HepG2 (cell line): ENCODE data around the gene NSMF. TPM values are rescaled to one million over a fixed set of nuclear protein-coding genes. Genes with fewer than 3 reads are reported as not detected.

ENCODE experiments used
- GATAD1 ChIP-seq: IDR thresholded peaks from 2 replicates; pipeline ENCODE4 v1.6.1; 2016; ENCODE audit warnings: missing genetic modification reagents, missing compliant biosample characterization
- IRX3 ChIP-seq: sonication (generic); formaldehyde crosslinking; IDR thresholded peaks from 2 replicates; pipeline ENCODE4 v1.8.1; 2023; ENCODE audit warnings: mild to moderate bottlenecking, low read depth, missing genetic modification reagents, borderline replicate concordance
- RORA ChIP-seq: sonication (generic); formaldehyde crosslinking; IDR thresholded peaks from 2 replicates; pipeline ENCODE4 v1.5.0; 2020; ENCODE audit warnings: mild to moderate bottlenecking, missing genetic modification reagents, moderate library complexity
- SMAD9 ChIP-seq: sonication (generic); formaldehyde crosslinking; IDR thresholded peaks from 2 replicates; pipeline ENCODE4 v1.5.1; 2020; ENCODE audit warnings: mild to moderate bottlenecking, missing genetic modification reagents
- SNRNP70 ChIP-seq: fragments of 200-400 bp; formaldehyde crosslinking; IDR thresholded peaks from 2 replicates; pipeline ENCODE4 v1.6.1; 2017; ENCODE audit warnings: mild to moderate bottlenecking, low read depth, low read length, moderate library complexity
- ZNF431 ChIP-seq: sonication (generic); formaldehyde crosslinking; IDR thresholded peaks from 2 replicates; pipeline ENCODE4 v1.9.0; 2022; ENCODE audit warnings: missing genetic modification reagents, low read depth, mild to moderate bottlenecking, borderline replicate concordance
- ZNF468 ChIP-seq: sonication (generic); formaldehyde crosslinking; IDR thresholded peaks from 2 replicates; pipeline ENCODE4 v1.8.0; 2022; ENCODE audit warnings: mild to moderate bottlenecking, moderate library complexity, missing genetic modification reagents
- polyA plus RNA-seq, 8 experiments: library from polyadenylated mRNA; depleted of rRNA in 3 of 8; stranded (reverse) in 7 of 8; unstranded in 1 of 8; fragments of >200 nt; fragmentation: Illumina TruSeq in 4 of 8; extraction: Trizol in 4 of 8; gene quantifications; 2 replicates each; pipeline versions ENCODE4 v1.2.1 to v1.2.3, GENCODE V29; 2011 to 2016; ENCODE audit warnings: low read depth in 4 of 8, missing spikeins in 1 of 8, mixed read lengths in 1 of 8; ENCODE audit not compliant: insufficient read depth in 1 of 8
- total RNA-seq, 5 experiments: library from RNA; depleted of rRNA; stranded (reverse); fragments of >200 nt; fragmentation: Illumina TruSeq; extraction: Trizol; gene quantifications; 2 replicates each; pipeline ENCODE4 v1.2.3, GENCODE V29; 2016; ENCODE audit warnings: low read depth in 1 of 5
- TF ChIP-seq, protein P1 (sequence below): sonication (generic); formaldehyde crosslinking; IDR thresholded peaks from 2 replicates; pipeline ENCODE4 v1.9.0; 2021; ENCODE audit warnings: missing genetic modification reagents, mild to moderate bottlenecking, borderline replicate concordance
- TF ChIP-seq, protein P2 (sequence below): IDR thresholded peaks from 2 replicates; pipeline ENCODE4 v1.4.0; 2020; ENCODE audit warnings: mild to moderate bottlenecking, missing genetic modification reagents
- TF ChIP-seq, protein P3 (sequence below): sonication (generic); formaldehyde crosslinking; IDR thresholded peaks from 2 replicates; pipeline ENCODE4 v1.5.0; 2020; ENCODE audit warnings: mild to moderate bottlenecking, missing genetic modification reagents, borderline replicate concordance
- TF ChIP-seq, protein P4 (sequence below): sonication (generic); formaldehyde crosslinking; IDR thresholded peaks from 2 replicates; pipeline ENCODE4 v1.8.1; 2023; ENCODE audit warnings: missing genetic modification reagents, inconsistent platforms, borderline replicate concordance
- TF ChIP-seq, protein P5 (sequence below): sonication (generic); formaldehyde crosslinking; IDR thresholded peaks from 2 replicates; pipeline ENCODE4 v1.4.0; 2020; ENCODE audit warnings: missing genetic modification reagents, borderline replicate concordance
- TF ChIP-seq, protein P6 (sequence below): sonication (generic); formaldehyde crosslinking; conservative IDR thresholded peaks from 2 replicates; pipeline ENCODE4 v1.4.0; 2020; ENCODE audit warnings: missing genetic modification reagents

NSMF gene
- total and polyA plus RNA-seq, 2 of the 13 experiments (the other 11 are each of a cell fraction or from before 2014, with no cell fraction given) = 44.3 to 183 TPM

DNA sequence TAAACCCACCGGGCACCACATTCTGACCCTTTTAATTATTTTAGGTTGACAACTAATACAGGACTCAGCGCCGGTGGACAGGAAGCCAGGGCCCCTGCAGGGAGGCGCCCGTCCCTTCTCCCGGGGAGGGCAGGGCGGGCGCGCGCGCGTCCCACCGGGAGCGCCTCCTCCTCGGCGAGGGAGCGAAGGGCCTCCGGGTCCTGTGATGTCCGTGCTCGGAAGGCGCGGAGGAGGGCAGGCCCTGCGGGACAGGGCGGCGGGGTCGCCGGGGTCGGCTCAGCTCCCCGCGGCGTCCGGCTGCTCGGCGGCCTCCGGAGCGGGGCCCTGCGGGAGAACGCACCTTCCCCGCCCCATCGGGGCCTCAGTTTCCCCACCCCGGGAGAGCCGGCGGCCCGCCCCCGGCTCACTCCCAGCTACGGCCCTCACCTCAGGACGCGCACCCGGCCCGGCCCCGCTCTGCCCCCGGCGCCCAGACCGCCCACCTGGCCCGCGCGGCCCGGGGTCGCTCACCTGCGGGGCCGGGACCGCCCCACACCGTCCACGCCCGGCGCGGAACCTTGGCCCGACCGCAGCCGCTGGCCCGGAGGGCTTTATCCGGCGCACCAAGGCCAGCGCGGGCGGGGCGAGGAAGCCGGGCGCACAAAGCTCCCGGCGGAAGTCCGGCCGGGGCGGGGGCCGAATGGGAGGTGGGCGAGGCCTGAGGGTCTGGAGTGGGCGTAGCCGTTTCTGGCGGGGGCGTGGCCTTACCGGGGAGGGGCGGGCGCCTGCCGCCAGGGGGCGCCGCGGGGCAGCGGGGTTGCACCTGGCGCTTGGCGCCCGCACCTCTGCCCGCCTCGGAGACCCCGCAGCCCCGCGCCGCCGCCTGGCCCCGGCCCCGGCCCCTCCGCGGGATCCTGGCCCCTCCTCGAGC is 36.3 kb downstream of the NSMF start, which contains the start of the genes EXD3 and NOXA1 (continued):
- TF ChIP-seq, protein P1, sequence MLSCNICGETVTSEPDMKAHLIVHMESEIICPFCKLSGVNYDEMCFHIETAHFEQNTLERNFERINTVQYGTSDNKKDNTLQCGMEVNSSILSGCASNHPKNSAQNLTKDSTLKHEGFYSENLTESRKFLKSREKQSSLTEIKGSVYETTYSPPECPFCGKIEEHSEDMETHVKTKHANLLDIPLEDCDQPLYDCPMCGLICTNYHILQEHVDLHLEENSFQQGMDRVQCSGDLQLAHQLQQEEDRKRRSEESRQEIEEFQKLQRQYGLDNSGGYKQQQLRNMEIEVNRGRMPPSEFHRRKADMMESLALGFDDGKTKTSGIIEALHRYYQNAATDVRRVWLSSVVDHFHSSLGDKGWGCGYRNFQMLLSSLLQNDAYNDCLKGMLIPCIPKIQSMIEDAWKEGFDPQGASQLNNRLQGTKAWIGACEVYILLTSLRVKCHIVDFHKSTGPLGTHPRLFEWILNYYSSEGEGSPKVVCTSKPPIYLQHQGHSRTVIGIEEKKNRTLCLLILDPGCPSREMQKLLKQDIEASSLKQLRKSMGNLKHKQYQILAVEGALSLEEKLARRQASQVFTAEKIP = no peak
- TF ChIP-seq, protein P2, sequence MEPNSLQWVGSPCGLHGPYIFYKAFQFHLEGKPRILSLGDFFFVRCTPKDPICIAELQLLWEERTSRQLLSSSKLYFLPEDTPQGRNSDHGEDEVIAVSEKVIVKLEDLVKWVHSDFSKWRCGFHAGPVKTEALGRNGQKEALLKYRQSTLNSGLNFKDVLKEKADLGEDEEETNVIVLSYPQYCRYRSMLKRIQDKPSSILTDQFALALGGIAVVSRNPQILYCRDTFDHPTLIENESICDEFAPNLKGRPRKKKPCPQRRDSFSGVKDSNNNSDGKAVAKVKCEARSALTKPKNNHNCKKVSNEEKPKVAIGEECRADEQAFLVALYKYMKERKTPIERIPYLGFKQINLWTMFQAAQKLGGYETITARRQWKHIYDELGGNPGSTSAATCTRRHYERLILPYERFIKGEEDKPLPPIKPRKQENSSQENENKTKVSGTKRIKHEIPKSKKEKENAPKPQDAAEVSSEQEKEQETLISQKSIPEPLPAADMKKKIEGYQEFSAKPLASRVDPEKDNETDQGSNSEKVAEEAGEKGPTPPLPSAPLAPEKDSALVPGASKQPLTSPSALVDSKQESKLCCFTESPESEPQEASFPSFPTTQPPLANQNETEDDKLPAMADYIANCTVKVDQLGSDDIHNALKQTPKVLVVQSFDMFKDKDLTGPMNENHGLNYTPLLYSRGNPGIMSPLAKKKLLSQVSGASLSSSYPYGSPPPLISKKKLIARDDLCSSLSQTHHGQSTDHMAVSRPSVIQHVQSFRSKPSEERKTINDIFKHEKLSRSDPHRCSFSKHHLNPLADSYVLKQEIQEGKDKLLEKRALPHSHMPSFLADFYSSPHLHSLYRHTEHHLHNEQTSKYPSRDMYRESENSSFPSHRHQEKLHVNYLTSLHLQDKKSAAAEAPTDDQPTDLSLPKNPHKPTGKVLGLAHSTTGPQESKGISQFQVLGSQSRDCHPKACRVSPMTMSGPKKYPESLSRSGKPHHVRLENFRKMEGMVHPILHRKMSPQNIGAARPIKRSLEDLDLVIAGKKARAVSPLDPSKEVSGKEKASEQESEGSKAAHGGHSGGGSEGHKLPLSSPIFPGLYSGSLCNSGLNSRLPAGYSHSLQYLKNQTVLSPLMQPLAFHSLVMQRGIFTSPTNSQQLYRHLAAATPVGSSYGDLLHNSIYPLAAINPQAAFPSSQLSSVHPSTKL (CRISPR knock-in tag) = peak; percentile 32; the same call in 1 of the 2 replicates
- TF ChIP-seq, protein P3, sequence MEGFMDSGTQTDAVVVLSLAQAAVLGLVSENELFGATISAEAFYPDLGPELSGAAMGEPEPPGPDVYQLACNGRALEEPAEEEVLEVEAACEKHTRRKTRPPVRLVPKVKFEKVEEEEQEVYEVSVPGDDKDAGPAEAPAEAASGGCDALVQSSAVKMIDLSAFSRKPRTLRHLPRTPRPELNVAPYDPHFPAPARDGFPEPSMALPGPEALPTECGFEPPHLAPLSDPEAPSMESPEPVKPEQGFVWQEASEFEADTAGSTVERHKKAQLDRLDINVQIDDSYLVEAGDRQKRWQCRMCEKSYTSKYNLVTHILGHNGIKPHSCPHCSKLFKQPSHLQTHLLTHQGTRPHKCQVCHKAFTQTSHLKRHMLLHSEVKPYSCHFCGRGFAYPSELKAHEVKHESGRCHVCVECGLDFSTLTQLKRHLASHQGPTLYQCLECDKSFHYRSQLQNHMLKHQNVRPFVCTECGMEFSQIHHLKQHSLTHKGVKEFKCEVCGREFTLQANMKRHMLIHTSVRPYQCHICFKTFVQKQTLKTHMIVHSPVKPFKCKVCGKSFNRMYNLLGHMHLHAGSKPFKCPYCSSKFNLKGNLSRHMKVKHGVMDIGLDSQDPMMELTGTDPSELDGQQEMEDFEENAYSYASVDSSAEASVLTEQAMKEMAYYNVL (CRISPR knock-in tag) = peak; percentile 27
- TF ChIP-seq SMAD9 (CRISPR knock-in tag) (no peak), GATAD1 (peak; percentile 92), ZNF468 (CRISPR knock-in tag) (peak; percentile 36; the same call in 1 of the 2 replicates), SNRNP70 (no peak), ZNF431 (CRISPR knock-in tag) (no peak; the same call in 1 of the 2 replicates), RORA (CRISPR knock-in tag) (no peak), IRX3 (CRISPR knock-in tag) (peak; percentile 78; the same call in 1 of the 2 replicates)
- TF ChIP-seq, protein P4, sequence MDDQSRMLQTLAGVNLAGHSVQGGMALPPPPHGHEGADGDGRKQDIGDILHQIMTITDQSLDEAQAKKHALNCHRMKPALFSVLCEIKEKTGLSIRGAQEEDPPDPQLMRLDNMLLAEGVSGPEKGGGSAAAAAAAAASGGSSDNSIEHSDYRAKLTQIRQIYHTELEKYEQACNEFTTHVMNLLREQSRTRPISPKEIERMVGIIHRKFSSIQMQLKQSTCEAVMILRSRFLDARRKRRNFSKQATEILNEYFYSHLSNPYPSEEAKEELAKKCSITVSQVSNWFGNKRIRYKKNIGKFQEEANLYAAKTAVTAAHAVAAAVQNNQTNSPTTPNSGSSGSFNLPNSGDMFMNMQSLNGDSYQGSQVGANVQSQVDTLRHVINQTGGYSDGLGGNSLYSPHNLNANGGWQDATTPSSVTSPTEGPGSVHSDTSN (CRISPR knock-in tag) = no peak
- TF ChIP-seq, protein P5, sequence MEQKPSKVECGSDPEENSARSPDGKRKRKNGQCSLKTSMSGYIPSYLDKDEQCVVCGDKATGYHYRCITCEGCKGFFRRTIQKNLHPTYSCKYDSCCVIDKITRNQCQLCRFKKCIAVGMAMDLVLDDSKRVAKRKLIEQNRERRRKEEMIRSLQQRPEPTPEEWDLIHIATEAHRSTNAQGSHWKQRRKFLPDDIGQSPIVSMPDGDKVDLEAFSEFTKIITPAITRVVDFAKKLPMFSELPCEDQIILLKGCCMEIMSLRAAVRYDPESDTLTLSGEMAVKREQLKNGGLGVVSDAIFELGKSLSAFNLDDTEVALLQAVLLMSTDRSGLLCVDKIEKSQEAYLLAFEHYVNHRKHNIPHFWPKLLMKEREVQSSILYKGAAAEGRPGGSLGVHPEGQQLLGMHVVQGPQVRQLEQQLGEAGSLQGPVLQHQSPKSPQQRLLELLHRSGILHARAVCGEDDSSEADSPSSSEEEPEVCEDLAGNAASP (CRISPR knock-in tag) = 0 out of 2 replicates have a peak, but pooled peaks have one; percentile 43
- TF ChIP-seq, protein P6, sequence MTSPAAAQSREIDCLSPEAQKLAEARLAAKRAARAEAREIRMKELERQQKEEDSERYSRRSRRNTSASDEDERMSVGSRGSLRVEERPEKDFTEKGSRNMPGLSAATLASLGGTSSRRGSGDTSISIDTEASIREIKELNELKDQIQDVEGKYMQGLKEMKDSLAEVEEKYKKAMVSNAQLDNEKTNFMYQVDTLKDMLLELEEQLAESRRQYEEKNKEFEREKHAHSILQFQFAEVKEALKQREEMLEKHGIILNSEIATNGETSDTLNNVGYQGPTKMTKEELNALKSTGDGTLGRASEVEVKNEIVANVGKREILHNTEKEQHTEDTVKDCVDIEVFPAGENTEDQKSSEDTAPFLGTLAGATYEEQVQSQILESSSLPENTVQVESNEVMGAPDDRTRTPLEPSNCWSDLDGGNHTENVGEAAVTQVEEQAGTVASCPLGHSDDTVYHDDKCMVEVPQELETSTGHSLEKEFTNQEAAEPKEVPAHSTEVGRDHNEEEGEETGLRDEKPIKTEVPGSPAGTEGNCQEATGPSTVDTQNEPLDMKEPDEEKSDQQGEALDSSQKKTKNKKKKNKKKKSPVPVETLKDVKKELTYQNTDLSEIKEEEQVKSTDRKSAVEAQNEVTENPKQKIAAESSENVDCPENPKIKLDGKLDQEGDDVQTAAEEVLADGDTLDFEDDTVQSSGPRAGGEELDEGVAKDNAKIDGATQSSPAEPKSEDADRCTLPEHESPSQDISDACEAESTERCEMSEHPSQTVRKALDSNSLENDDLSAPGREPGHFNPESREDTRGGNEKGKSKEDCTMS (CRISPR knock-in tag) = no peak
